ENCODE results near the gene CMKLR1.

Gene CMKLR1

GRCh38 chr12:108255252-108255602 lies 83.9 kb downstream of the CMKLR1 start:
- no peak overlapping the region for H3K4me3 ChIP-seq (IDR thresholded peaks at IDR 0.05; ENCODE audit: insufficient read depth, low read depth, low read length)
- no peak for TF ChIP-seq CTCF (conservative IDR thresholded peaks at IDR 0.05; ENCODE audit: low read depth, low read length)
- H3K79me2 ChIP-seq (ENCODE audit: insufficient read depth, low read depth), result no peaks in the 10 kb centered on the region
- no peak overlapping the region for H2AFZ ChIP-seq (ENCODE audit: low read depth)
- H4K20me1 ChIP-seq (ENCODE audit: insufficient read depth), result no peaks in the 10 kb centered on the region
- no peaks in the 10 kb centered on the region for H3K27me3 ChIP-seq (ENCODE audit: insufficient read depth, low read depth)
- H3K9ac ChIP-seq, result no peak overlapping the region
- H3K27ac ChIP-seq, result no peak overlapping the region
- H3K4me1 ChIP-seq (ENCODE audit: low read depth, poor library complexity, severe bottlenecking), result no peaks in the 10 kb centered on the region
- no peaks in the 10 kb centered on the region for H3K36me3 ChIP-seq (ENCODE audit: insufficient read depth)
- no peak overlapping the region for H3K4me2 ChIP-seq

GRCh38 chr12:108254517-108255251 lies 84.4 kb downstream of the CMKLR1 start:
- no peaks in the 10 kb centered on the region for H3K4me1 ChIP-seq (ENCODE audit: low read depth, poor library complexity, severe bottlenecking)
- H3K4me3 ChIP-seq (IDR thresholded peaks at IDR 0.05; ENCODE audit: insufficient read depth, low read depth, low read length), result no peak overlapping the region
- H3K79me2 ChIP-seq (ENCODE audit: insufficient read depth, low read depth), result no peaks in the 10 kb centered on the region
- no peak overlapping the region for H3K4me2 ChIP-seq
- H2AFZ ChIP-seq (ENCODE audit: low read depth), result no peak overlapping the region
- no peak overlapping the region for H3K9ac ChIP-seq
- no peaks in the 10 kb centered on the region for H4K20me1 ChIP-seq (ENCODE audit: insufficient read depth)
- no peak overlapping the region for H3K27ac ChIP-seq
- no peaks in the 10 kb centered on the region for H3K36me3 ChIP-seq (ENCODE audit: insufficient read depth)
- H3K27me3 ChIP-seq (ENCODE audit: insufficient read depth, low read depth), result no peaks in the 10 kb centered on the region
- TF ChIP-seq CTCF (conservative IDR thresholded peaks at IDR 0.05; ENCODE audit: low read depth, low read length), result no peak

- no peaks in the 10 kb centered on the region for H3K27me3 ChIP-seq (ENCODE audit: insufficient read depth, low read depth)
- no peak for TF ChIP-seq CTCF (conservative IDR thresholded peaks at IDR 0.05; ENCODE audit: low read depth, low read length)
- H3K9ac ChIP-seq, result no peak overlapping the region
- no peaks in the 10 kb centered on the region for H3K79me2 ChIP-seq (ENCODE audit: insufficient read depth, low read depth)
- H3K36me3 ChIP-seq (ENCODE audit: insufficient read depth), result no peaks in the 10 kb centered on the region
- no peak overlapping the region for H3K27ac ChIP-seq
- H3K4me1 ChIP-seq (ENCODE audit: low read depth, poor library complexity, severe bottlenecking), result no peaks in the 10 kb centered on the region
- no peak overlapping the region for H3K4me3 ChIP-seq (IDR thresholded peaks at IDR 0.05; ENCODE audit: insufficient read depth, low read depth, low read length)
- no peaks in the 10 kb centered on the region for H4K20me1 ChIP-seq (ENCODE audit: insufficient read depth)
- H2AFZ ChIP-seq (ENCODE audit: low read depth), result no peak overlapping the region
- H3K4me2 ChIP-seq, result no peak overlapping the region
Observed at GRCh38 chr12:108254030-108254429, 85.1 kb downstream of the CMKLR1 start.

GRCh38 chr12:108253540-108253939 lies 85.6 kb downstream of the CMKLR1 start:
- H4K20me1 ChIP-seq (ENCODE audit: insufficient read depth), result no peaks in the 10 kb centered on the region
- H3K27me3 ChIP-seq (ENCODE audit: insufficient read depth, low read depth), result no peaks in the 10 kb centered on the region
- H3K79me2 ChIP-seq (ENCODE audit: insufficient read depth, low read depth), result no peaks in the 10 kb centered on the region
- H3K27ac ChIP-seq, result no peak overlapping the region
- H3K36me3 ChIP-seq (ENCODE audit: insufficient read depth), result no peaks in the 10 kb centered on the region
- H3K9ac ChIP-seq, result no peak overlapping the region
- no peaks in the 10 kb centered on the region for H3K4me1 ChIP-seq (ENCODE audit: low read depth, poor library complexity, severe bottlenecking)
- H3K4me3 ChIP-seq (IDR thresholded peaks at IDR 0.05; ENCODE audit: insufficient read depth, low read depth, low read length), result no peak overlapping the region
- H2AFZ ChIP-seq (ENCODE audit: low read depth), result no peak overlapping the region
- no peak overlapping the region for H3K4me2 ChIP-seq
- no peak for TF ChIP-seq CTCF (conservative IDR thresholded peaks at IDR 0.05; ENCODE audit: low read depth, low read length)
